SK-N-SH (cell line): Measurements from ENCODE around the gene C4orf50. TPM values are rescaled to one million over a fixed set of nuclear protein-coding genes. Genes with fewer than 3 reads are reported as not detected.

ENCODE experiments used
- CTCF ChIA-PET: fragments of 300-600, 350-600 bp; formaldehyde crosslinking; extraction: SDS; loops from one replicate; lab custom pipeline; 2021; lab: Yijun Ruan, JAX
- POLR2A ChIA-PET: fragments of 350-600 bp; sonication (Branson Sonifier 250); formaldehyde crosslinking; extraction: SDS; loops from one replicate; lab custom pipeline; 2020; ENCODE audit warnings: antibody characterized with exemption, inconsistent platforms; lab: Yijun Ruan, JAX
- DNase-seq: peaks from one replicate; pipeline ENCODE4 v3.0.0; 2012
- H2AFZ ChIP-seq: fragments of 200-600 bp; sonication (generic); 2 replicates; pipeline ENCODE4 v1.8.1; 2016; ENCODE audit warnings: antibody characterized with exemption, mild to moderate bottlenecking, low read depth
- H3F3A ChIP-seq: fragments of 200-600 bp; sonication (generic); replicated peaks from 2 replicates; pipeline ENCODE3; 2016; ENCODE audit warnings: antibody characterized with exemption, mild to moderate bottlenecking; ENCODE audit not compliant: insufficient read depth
- H3K27ac ChIP-seq, 2 experiments: fragments of 200-500 bp in 1 of 2; fragments of 200-600 bp in 1 of 2; sonication (Bioruptor generic) in 1 of 2; sonication (generic), shearing (Covaris generic) in 1 of 2; 2 replicates each; pipeline versions ENCODE4 v1.5.1 to v1.6.1; 2014 to 2016; ENCODE audit warnings: low read depth in 2 of 2, inconsistent platforms in 1 of 2, low read length in 1 of 2, mild to moderate bottlenecking in 1 of 2, mixed read lengths in 1 of 2
- H3K27me3 ChIP-seq: fragments of 200-600 bp; sonication (generic), shearing (Covaris generic); 2 replicates; pipeline ENCODE4 v1.6.1; 2016; ENCODE audit warnings: mixed run types; ENCODE audit not compliant: insufficient read depth
- H3K36me3 ChIP-seq, 2 experiments: fragments of 200-500 bp in 1 of 2; fragments of 200-600 bp in 1 of 2; sonication (Bioruptor generic) in 1 of 2; sonication (generic) in 1 of 2; replicated peaks in 1 of 2; 2 replicates each; pipeline versions ENCODE3 to v1.5.1; 2014 to 2016; ENCODE audit warnings: low read length in 1 of 2, mild to moderate bottlenecking in 1 of 2; ENCODE audit not compliant: insufficient read depth in 2 of 2, control insufficient read depth in 1 of 2
- H3K4me1 ChIP-seq, 2 experiments: fragments of 200-500 bp in 1 of 2; fragments of 200-600 bp in 1 of 2; sonication (Bioruptor generic) in 1 of 2; sonication (generic), shearing (Covaris generic) in 1 of 2; 2 replicates each; pipeline versions ENCODE4 v1.5.1 to v1.6.1; 2014 to 2016; ENCODE audit warnings: low read depth in 1 of 2, low read length in 1 of 2, mixed run types in 1 of 2; ENCODE audit not compliant: insufficient read depth in 2 of 2, control insufficient read depth in 1 of 2
- H3K4me2 ChIP-seq: fragments of 200-600 bp; sonication (generic), shearing (Covaris generic); 2 replicates; pipeline ENCODE4 v1.6.1; 2017; ENCODE audit warnings: mixed run types
- H3K4me3 ChIP-seq, 2 experiments: fragments of 200-500 bp in 1 of 2; fragments of 200-600 bp in 1 of 2; sonication (Bioruptor generic) in 1 of 2; sonication (generic), shearing (Covaris generic) in 1 of 2; 2 replicates each; pipeline versions ENCODE4 v1.5.1 to v1.8.1; 2014 to 2016; ENCODE audit warnings: low read depth in 2 of 2, inconsistent platforms in 1 of 2, low read length in 1 of 2, mild to moderate bottlenecking in 1 of 2, mixed read lengths in 1 of 2, moderate library complexity in 1 of 2
- H3K79me2 ChIP-seq: fragments of 200-600 bp; sonication (generic); 2 replicates; pipeline ENCODE4 v1.8.1; 2017; ENCODE audit warnings: mild to moderate bottlenecking; ENCODE audit not compliant: insufficient read depth
- H3K9ac ChIP-seq: fragments of 200-600 bp; sonication (generic); 2 replicates; pipeline ENCODE4 v1.6.1; 2017; ENCODE audit warnings: mixed run types
- H3K9me2 ChIP-seq: fragments of 200-600 bp; sonication (generic); 2 replicates; pipeline ENCODE4 v1.6.1; 2017; ENCODE audit warnings: mixed run types
- H3K9me3 ChIP-seq: fragments of 200-600 bp; sonication (generic); 2 replicates; pipeline ENCODE4 v1.6.1; 2017; ENCODE audit warnings: mixed run types, mild to moderate bottlenecking, moderate library complexity
- H4K20me1 ChIP-seq: fragments of 200-600 bp; sonication (generic); 2 replicates; pipeline ENCODE4 v1.6.1; 2017; ENCODE audit warnings: mild to moderate bottlenecking, mixed run types; ENCODE audit not compliant: insufficient read depth
- CHD2 ChIP-seq: fragments of 150-350 bp; IDR thresholded peaks from 2 replicates; pipeline ENCODE4 v1.6.1; 2018; ENCODE audit warnings: low read length; ENCODE audit not compliant: partially characterized antibody
- ELF1 ChIP-seq: IDR thresholded peaks from 2 replicates; pipeline ENCODE4 v1.4.0; 2012
- EZH2phosphoT487 ChIP-seq: fragments of 200-600 bp; sonication (generic); IDR thresholded peaks from 2 replicates; pipeline ENCODE4 v1.6.1; 2017; ENCODE audit warnings: low read depth, mixed run types, mild to moderate bottlenecking, antibody characterized with exemption, moderate library complexity, borderline replicate concordance
- FOSL2 ChIP-seq: IDR thresholded peaks from 2 replicates; pipeline ENCODE4 v1.4.0; 2012; ENCODE audit warnings: low read depth, mild to moderate bottlenecking, moderate library complexity, borderline replicate concordance
- FOXJ3 ChIP-seq: sonication (generic); formaldehyde crosslinking; IDR thresholded peaks from 2 replicates; pipeline ENCODE4 v1.5.1; 2020; ENCODE audit warnings: mild to moderate bottlenecking, missing genetic modification reagents
- FOXM1 ChIP-seq: IDR thresholded peaks from 2 replicates; pipeline ENCODE4 v1.4.0; 2012; ENCODE audit warnings: low read depth, mild to moderate bottlenecking
- GABPA ChIP-seq: IDR thresholded peaks from 2 replicates; pipeline ENCODE4 v1.4.0; 2012; ENCODE audit warnings: low read depth, mild to moderate bottlenecking
- GATA2 ChIP-seq: sonication (generic); formaldehyde crosslinking; IDR thresholded peaks from 2 replicates; pipeline ENCODE4 v1.5.0; 2020; ENCODE audit warnings: mild to moderate bottlenecking, missing genetic modification reagents
- NFIC ChIP-seq: IDR thresholded peaks from 2 replicates; pipeline ENCODE4 v1.4.0; 2012; ENCODE audit warnings: borderline replicate concordance
- POLR2AphosphoS5 ChIP-seq: IDR thresholded peaks from 2 replicates; pipeline ENCODE4 v1.6.1; 2012; ENCODE audit warnings: low read depth, low read length
- RAD21 ChIP-seq: IDR thresholded peaks from 2 replicates; pipeline ENCODE4 v1.6.1; 2012; ENCODE audit warnings: mild to moderate bottlenecking, low read length
- RFX5 ChIP-seq: IDR thresholded peaks from 2 replicates; pipeline ENCODE4 v1.6.1; 2012; ENCODE audit warnings: mild to moderate bottlenecking, improper control_type of control experiment, low read length
- RXRA ChIP-seq: IDR thresholded peaks from 2 replicates; pipeline ENCODE4 v1.4.0; 2012; ENCODE audit warnings: low read depth, mild to moderate bottlenecking, borderline replicate concordance
- SMC3 ChIP-seq: IDR thresholded peaks from 2 replicates; pipeline ENCODE4 v1.6.1; 2012; ENCODE audit warnings: low read depth, low read length, improper control_type of control experiment
- TAF1 ChIP-seq: IDR thresholded peaks from 2 replicates; pipeline ENCODE4 v1.6.1; 2012; ENCODE audit warnings: low read depth, mild to moderate bottlenecking, low read length, moderate library complexity, borderline replicate concordance
- TCF12 ChIP-seq: IDR thresholded peaks from 2 replicates; pipeline ENCODE4 v1.4.0; 2012
- TEAD4 ChIP-seq: IDR thresholded peaks from 2 replicates; pipeline ENCODE4 v1.4.0; 2012; ENCODE audit warnings: mild to moderate bottlenecking, borderline replicate concordance; ENCODE audit not compliant: insufficient read depth
- YY1 ChIP-seq: IDR thresholded peaks from 2 replicates; pipeline ENCODE4 v1.4.0; 2012; ENCODE audit warnings: low read depth, mild to moderate bottlenecking
- WGBS: methylation state at CpG from one replicate; pipeline ENCODE4 v1.1.6; 2017; ENCODE audit warnings: low lambda C conversion rate; 5-methylcytosine and 5-hydroxymethylcytosine counted together
- polyA plus RNA-seq, 3 experiments: library from polyadenylated mRNA; depleted of rRNA; stranded (reverse); fragments of >200 nt; gene quantifications; 2 replicates each; pipeline ENCODE4 v1.2.3, GENCODE V29; 2012
- TF ChIP-seq, protein P1 (sequence below): fragments of 150-350 bp; IDR thresholded peaks from 2 replicates; pipeline ENCODE4 v1.6.1; 2017; ENCODE audit warnings: antibody characterized with exemption, low read length, low read depth, borderline replicate concordance
- TF ChIP-seq, protein P2 (sequence below): IDR thresholded peaks from 2 replicates; pipeline ENCODE4 v1.4.0; 2012; ENCODE audit warnings: low read depth
- TF ChIP-seq, protein P3 (sequence below): IDR thresholded peaks from 2 replicates; pipeline ENCODE4; 2012
- TF ChIP-seq, protein P4 (sequence below): fragments of 150-350 bp; IDR thresholded peaks from 2 replicates; pipeline ENCODE4 v1.6.1; 2016; ENCODE audit warnings: mild to moderate bottlenecking, low read depth, low read length
- TF ChIP-seq, protein P5 (sequence below): IDR thresholded peaks from 2 replicates; pipeline ENCODE4 v1.4.0; 2012; ENCODE audit warnings: low read depth, borderline replicate concordance

C4orf50 gene
- polyA plus RNA-seq, 1 of the 3 experiments (the other 2 are of a cell fraction) = under 0.01 TPM

DNA sequence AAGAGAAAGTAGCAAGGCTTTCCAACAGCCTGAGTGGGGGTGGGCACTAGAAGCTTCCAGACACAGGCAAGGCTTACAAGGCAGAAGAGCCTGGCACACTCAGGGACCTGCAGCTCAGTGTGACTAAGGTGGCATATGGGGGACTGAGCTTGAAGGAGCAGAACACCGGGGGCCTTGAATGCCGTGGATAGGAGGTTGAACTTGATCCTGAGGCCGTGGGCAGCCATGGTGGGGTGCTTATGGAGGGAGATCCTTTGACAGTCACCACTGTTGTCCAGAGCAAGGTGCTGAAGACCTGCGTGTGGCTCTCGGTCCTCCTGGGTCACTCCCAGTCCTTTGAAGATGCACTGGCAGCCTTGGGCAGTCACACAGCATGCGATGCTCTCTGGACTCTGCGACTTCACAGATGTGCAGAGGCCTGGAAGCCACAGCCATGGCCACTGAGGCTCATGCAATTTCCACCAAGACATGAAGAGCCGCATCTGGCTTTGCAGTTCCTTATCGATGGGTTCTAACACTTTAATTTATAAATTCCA, 18.3 kb downstream of the C4orf50 start:
- Histone ChIP-seq H3K9me2 (no peaks in the 10 kb centered on the region), H3K9me3 (no peaks in the 10 kb centered on the region), H3F3A (no peaks in the 10 kb centered on the region), H3K9ac (no peak overlapping the region), H3K27ac (no peak overlapping the region), H4K20me1 (no peaks in the 10 kb centered on the region), H2AFZ (no peak overlapping the region), H3K36me3 (no peaks in the 10 kb centered on the region), H3K4me3 (no peak overlapping the region), H3K4me1 (peaks cover 0 to 23% of the 10 kb centered on the region in 2 experiments; a peak in 1 of 4 replicates), H3K4me2 (no peak overlapping the region), H3K79me2 (no peaks in the 10 kb centered on the region), H3K27me3 (no peaks in the 10 kb centered on the region)
- WGBS = 33% methylated on average over 7 of the region's 9 CpGs
- CTCF ChIA-PET = interaction anchor here (0.7 to 7.2 kb wide), 17 partner anchors 11 to 339 kb away, joined by 3 to 107 read pairs (median 13); partner anchors contain the start of gene C4orf50
- TF ChIP-seq GATA2 (CRISPR knock-in tag) (no peak), FOXM1 (no peak), TCF12 (no peak), RAD21 (no peak), ELF1 (no peak), TEAD4 (no peak), TAF1 (no peak), SMC3 (no peak), RFX5 (no peak), NFIC (no peak), RXRA (no peak), GABPA (no peak), FOSL2 (no peak), YY1 (no peak)
- TF ChIP-seq, protein P1, sequence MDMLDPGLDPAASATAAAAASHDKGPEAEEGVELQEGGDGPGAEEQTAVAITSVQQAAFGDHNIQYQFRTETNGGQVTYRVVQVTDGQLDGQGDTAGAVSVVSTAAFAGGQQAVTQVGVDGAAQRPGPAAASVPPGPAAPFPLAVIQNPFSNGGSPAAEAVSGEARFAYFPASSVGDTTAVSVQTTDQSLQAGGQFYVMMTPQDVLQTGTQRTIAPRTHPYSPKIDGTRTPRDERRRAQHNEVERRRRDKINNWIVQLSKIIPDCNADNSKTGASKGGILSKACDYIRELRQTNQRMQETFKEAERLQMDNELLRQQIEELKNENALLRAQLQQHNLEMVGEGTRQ = no peak
- TF ChIP-seq, protein P2, sequence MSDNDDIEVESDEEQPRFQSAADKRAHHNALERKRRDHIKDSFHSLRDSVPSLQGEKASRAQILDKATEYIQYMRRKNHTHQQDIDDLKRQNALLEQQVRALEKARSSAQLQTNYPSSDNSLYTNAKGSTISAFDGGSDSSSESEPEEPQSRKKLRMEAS = no peak
- no peak for DNase-seq
- POLR2A ChIA-PET = no interaction called here

DNA sequence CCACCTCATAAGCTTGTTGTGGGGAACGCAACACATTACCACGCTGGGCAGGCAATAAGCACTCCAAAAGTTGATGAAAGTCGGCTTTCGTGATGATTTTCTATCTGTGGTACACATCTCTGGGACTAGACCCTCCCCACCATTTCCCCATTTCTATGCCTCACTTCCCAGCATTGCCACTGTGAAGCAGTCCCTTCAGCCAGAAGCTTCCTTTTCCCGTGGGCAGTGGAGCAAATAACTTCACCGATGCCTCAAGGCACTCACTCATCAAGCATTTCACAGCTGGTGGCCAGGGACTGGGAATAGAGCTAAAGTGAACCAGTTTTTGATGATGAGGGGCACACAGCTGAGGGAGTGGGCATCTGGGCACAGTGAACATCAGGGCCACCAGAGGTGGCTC, 18.9 kb downstream of the C4orf50 start:
- WGBS = 31% methylated on average over 6 of the region's 6 CpGs
- H3K9ac ChIP-seq = no peak overlapping the region
- no peak overlapping the region for H2AFZ ChIP-seq
- no peak overlapping the region for H3K4me3 ChIP-seq
- no peak for DNase-seq
- H3K4me1 ChIP-seq = peaks cover 0 to 23% of the 10 kb centered on the region in 2 experiments; a peak in 1 of 4 replicates
- ChIA-PET POLR2A (no interaction called here), CTCF (interaction anchor here (0.9 to 7.2 kb wide), 21 partner anchors 12 to 340 kb away, joined by 3 to 107 read pairs (median 9); partner anchors contain the start of gene C4orf50)
- H3K79me2 ChIP-seq = no peaks in the 10 kb centered on the region
- H3F3A ChIP-seq = no peaks in the 10 kb centered on the region
- H4K20me1 ChIP-seq = no peaks in the 10 kb centered on the region
- no peaks in the 10 kb centered on the region for H3K27me3 ChIP-seq
- no peak overlapping the region for H3K4me2 ChIP-seq
- no peaks in the 10 kb centered on the region for H3K36me3 ChIP-seq
- H3K9me3 ChIP-seq = no peaks in the 10 kb centered on the region
- H3K9me2 ChIP-seq = no peaks in the 10 kb centered on the region
- no peak overlapping the region for H3K27ac ChIP-seq
- TF ChIP-seq TAF1 = no peak
- TF ChIP-seq GATA2 (CRISPR knock-in tag) = no peak
- TF ChIP-seq CHD2 = no peak
- no peak for TF ChIP-seq POLR2AphosphoS5
- TF ChIP-seq TCF12 = no peak
- no peak for TF ChIP-seq RFX5
- TF ChIP-seq, protein P3, sequence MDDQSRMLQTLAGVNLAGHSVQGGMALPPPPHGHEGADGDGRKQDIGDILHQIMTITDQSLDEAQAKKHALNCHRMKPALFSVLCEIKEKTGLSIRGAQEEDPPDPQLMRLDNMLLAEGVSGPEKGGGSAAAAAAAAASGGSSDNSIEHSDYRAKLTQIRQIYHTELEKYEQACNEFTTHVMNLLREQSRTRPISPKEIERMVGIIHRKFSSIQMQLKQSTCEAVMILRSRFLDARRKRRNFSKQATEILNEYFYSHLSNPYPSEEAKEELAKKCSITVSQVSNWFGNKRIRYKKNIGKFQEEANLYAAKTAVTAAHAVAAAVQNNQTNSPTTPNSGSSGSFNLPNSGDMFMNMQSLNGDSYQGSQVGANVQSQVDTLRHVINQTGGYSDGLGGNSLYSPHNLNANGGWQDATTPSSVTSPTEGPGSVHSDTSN = no peak
- TF ChIP-seq RXRA = no peak
- TF ChIP-seq, protein P4, sequence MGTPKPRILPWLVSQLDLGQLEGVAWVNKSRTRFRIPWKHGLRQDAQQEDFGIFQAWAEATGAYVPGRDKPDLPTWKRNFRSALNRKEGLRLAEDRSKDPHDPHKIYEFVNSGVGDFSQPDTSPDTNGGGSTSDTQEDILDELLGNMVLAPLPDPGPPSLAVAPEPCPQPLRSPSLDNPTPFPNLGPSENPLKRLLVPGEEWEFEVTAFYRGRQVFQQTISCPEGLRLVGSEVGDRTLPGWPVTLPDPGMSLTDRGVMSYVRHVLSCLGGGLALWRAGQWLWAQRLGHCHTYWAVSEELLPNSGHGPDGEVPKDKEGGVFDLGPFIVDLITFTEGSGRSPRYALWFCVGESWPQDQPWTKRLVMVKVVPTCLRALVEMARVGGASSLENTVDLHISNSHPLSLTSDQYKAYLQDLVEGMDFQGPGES = no peak
- TF ChIP-seq FOXJ3 (CRISPR knock-in tag) = no peak
- TF ChIP-seq, protein P5, sequence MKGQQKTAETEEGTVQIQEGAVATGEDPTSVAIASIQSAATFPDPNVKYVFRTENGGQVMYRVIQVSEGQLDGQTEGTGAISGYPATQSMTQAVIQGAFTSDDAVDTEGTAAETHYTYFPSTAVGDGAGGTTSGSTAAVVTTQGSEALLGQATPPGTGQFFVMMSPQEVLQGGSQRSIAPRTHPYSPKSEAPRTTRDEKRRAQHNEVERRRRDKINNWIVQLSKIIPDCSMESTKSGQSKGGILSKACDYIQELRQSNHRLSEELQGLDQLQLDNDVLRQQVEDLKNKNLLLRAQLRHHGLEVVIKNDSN = no peak
- no peak for TF ChIP-seq TEAD4
- TF ChIP-seq RAD21 = no peak
- TF ChIP-seq GABPA = no peak
- no peak for TF ChIP-seq EZH2phosphoT487
- no peak for TF ChIP-seq YY1
